Eye (tissue), 1 donor: ENCODE results near the gene MAST4.
A peak's percentile ranks its signal among the peaks of the same experiment; 100 is the strongest.

ENCODE experiments used
- DNase-seq: peaks from one replicate; pipeline ENCODE4 v3.0.0-alpha.2; 2015

The MAST4 gene

GRCh38 chr5:66606713-66607112 is 10.5 kb downstream of the MAST4 start:
- DNase-seq = no peak

DNA sequence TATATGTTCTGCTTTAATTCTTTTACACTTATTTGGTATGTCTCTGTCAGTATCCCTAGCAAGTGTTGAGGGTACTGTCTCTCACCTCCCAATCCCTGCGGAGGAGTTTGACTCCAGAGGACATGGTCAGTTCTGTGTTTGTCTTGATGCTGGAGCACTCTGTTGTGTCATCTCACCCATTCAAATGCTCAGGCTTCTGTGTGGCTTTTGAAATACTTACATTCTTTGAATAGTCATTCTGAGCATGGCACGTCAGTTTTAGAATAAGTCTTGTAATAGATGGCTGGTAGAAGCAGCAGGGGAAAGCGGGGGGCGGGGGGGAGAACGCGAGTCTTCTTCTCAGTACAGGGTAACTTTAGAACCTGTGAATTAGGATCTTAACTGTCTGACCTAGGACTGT is 12.3 kb downstream of the MAST4 start:
- no peak for DNase-seq

GRCh38 chr5:66609615-66610014 is 13.4 kb downstream of the MAST4 start:
- DNase-seq = no peak

- DNase-seq = no peak
These were observed 16.0 kb downstream of the MAST4 start for GRCh38 chr5:66612226-66612625.

DNA sequence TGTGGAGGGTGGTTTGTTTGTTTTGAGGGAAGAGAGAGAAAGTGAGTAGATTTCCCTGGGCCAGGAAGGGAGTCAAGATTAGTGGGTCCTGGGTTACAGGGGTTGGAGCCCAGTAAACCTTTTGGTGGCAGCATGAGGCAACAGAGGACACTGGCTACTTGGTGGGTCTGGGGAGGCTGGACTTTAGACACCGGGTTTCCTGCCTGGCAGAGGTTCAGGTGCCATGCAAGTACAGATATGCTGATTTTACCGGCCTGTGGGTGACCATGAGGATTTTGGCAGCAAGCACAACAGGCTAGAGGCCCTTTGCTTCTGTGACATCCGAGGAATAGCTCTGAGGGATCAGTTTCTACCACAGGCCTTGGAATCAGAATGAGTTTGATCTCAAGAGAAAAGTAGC is 18.9 kb downstream of the MAST4 start:
- DNase-seq = no peak

- DNase-seq = no peak
These were observed 19.7 kb downstream of the MAST4 start for GRCh38 chr5:66615894-66616293.

DNA sequence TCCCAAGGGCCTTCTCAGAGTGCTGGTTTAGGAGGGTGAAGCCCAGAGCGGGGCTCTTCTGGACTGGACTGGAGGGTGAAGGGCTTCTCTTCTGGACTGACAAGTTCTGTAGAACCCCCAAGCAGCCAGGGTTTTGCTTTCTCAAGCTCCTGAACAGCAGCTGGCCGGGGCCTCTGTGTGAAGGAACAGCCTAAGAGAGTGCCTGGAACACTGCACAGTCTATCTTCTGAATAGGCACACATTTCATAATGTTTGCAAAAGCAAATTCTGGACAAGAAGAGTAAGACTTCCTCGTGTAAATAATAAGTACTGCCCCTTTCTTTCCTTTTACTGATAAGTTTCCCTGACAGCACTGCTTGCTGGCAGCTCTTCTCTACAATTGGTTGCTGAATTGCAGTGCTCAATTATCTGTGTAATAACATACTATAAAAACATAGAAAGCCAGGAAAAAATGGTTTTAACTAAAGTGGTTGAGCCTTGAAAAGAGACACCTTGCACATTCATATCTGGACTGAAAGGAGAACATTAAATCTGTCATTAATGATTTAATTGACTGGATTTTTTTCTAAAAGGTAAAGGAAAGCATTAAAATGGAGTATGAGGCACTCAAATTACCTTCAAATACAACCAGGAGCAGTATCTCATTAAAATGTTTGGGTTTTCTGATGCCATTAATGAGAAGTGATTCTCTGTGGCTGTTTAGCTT is 20.5 kb downstream of the MAST4 start:
- DNase-seq = no peak

DNA sequence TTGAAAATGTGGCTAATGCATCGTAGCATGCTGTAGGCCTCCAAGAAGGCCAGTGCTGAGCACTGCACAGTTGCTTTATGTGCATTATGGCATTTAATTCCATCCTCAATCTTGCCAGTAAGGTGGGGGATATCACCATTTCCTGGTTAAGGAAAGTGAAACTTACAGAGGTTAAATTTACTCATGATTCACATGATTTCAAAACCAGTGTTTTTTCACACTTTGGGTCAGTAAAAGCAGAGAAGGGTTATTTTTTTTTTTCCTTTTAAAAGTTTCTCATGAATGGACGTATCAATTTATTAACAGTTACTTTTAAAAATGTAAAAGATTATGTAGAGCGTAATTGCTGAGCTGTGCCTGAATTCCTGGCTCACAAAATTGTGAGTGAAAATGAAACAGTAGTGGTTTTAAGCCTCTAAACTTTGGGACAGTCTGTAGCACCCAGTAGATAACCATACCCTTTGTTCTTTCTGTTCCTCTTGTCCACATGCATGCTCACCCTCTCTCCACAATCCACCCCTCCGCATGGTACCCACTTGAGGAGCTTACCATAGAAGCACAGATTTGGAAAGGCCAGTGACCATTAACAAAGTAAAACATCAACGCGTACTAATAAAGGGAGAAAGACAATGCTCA is 21.2 kb downstream of the MAST4 start:
- DNase-seq = no peak

DNA sequence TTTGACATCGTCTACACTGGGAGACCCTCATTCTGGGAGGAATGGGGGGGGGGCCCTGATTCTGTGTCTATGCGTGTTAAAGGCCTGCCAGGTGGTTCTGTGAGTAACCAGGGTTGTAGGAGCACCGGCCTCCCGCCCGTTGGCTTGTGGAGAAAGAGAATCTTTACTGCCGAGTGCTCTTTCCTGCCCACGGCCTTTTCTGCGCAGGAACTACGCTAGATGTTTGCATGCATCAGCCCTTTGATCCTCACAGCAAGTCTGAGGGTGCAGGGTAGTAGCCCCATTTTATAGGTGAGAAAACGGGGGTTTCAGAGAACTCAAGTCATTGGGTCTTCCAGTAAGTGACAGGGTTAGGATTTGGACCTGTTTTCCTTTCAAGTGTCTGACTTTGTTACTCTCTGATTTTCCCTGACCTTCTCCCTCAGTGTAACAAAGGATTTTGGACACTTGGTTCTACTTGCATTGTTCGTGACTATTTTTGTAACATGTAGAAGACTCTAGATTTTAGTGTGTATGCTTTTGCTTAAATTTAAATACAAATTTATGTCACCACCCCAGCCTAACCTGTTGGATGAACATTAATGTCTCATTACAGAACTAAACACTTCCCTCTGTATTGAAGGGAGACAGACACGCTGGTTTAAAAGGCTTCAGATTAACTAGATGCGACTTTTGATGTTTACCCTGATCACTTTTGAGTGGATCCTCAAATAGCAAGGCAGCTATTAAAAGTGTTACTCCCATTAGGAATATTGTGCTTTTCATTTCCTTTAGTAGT is 22.0 kb downstream of the MAST4 start:
- no peak for DNase-seq

- no peak for DNase-seq
These were observed 24.5 kb downstream of the MAST4 start for GRCh38 chr5:66620711-66621110.

- DNase-seq = peak; percentile 29
These were observed 25.0 kb downstream of the MAST4 start for GRCh38 chr5:66621146-66621545.

GRCh38 chr5:66621736-66622135 is 25.5 kb downstream of the MAST4 start:
- no peak for DNase-seq

DNA sequence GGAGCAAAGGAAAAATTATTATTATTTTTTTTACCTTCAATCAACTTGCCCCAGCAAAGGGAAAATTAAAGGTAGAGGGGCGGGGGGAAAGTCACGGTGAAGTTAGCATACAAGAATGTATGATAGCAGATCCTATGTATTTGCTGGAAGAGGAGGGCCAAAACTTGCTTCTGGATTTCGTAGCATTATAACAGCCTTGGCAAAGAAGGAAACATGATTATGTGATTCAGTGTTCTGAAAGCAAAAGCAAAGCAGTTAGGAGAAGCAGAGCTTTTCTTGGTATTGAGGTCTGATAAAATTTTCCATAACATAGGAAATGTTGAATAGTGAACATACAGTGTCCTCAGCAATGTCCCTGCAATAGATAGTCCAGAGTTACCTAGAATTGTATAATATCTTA is 32.4 kb downstream of the MAST4 start:
- DNase-seq = no peak

- DNase-seq = no peak
These were observed 33.3 kb downstream of the MAST4 start for GRCh38 chr5:66629446-66629845.

GRCh38 chr5:66633754-66634153 is 37.6 kb downstream of the MAST4 start:
- no peak for DNase-seq

GRCh38 chr5:66634601-66635000 is 38.4 kb downstream of the MAST4 start:
- DNase-seq = no peak

- DNase-seq = no peak
These were observed 41.8 kb downstream of the MAST4 start for GRCh38 chr5:66637994-66638393.

- DNase-seq = no peak
These were observed 42.8 kb downstream of the MAST4 start for GRCh38 chr5:66639037-66639436.

DNA sequence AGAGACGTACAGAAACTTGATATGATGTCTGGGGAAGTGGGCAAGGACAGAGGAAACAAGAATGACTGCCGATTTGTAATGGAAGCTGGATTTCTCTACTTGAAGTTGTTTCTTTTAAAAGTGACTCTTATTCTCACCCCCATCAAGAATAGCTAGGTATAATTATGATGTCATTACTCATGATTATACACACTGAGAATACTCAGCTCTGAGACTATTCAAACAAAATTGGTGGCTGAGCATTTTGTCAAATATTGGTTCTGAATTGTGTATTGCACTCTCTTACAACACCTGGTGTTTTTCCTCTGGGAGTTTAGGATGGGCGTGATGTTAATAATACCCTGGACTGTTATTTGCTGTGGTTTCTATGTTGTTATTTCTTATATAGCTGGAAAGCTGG is 46.3 kb downstream of the MAST4 start:
- DNase-seq = no peak

DNA sequence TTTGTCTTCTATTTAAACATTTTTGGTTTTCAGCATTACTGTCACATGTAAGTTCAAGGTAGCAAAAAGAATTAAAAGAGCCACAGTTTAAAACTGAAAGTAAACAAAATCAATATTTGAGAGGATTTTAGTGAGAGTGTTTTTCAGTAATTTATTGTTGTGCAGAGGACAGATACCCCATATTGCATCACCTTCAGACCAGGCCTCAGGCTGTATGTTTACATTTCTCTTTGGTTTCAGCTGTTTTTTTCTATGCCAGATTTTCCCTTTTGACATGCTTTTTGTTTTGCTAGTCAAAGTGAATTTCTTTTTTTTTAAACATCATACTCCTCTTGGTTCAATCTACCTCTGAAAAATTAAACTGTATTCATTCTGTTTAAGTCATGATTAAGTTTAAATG is 47.2 kb downstream of the MAST4 start:
- DNase-seq = no peak

GRCh38 chr5:66644111-66644510 is 47.9 kb downstream of the MAST4 start:
- DNase-seq = no peak

GRCh38 chr5:66645039-66645438 is 48.8 kb downstream of the MAST4 start:
- no peak for DNase-seq

- peak; percentile 30 for DNase-seq
These were observed 50.4 kb downstream of the MAST4 start for GRCh38 chr5:66646570-66646969.
